Smooth muscle cell (in vitro differentiated cells): ENCODE results near the gene ROBO1. TPM values are rescaled to one million over a fixed set of nuclear protein-coding genes. Genes with fewer than 3 reads are reported as not detected.
"Not testable (repeated sequence)": the region's sequence is repeated elsewhere in the genome, so short reads cannot be mapped to it uniquely, and the experiment has no call there.

Experiments
- DNase-seq: peaks from one replicate; lab custom pipeline; 2025; ENCODE audit not compliant: unreplicated experiment; lab: John Stamatoyannopoulos, UW
- H2AFZ ChIP-seq: fragments of 200-600 bp; sonication (generic); 2 replicates; pipeline ENCODE4 v1.6.0; 2016; ENCODE audit warnings: antibody characterized with exemption, low read depth, mild to moderate bottlenecking
- H3F3A ChIP-seq: fragments of 200-600 bp; sonication (generic); 2 replicates; pipeline ENCODE4 v1.6.0; 2017; ENCODE audit warnings: antibody characterized with exemption, low read depth
- H3K27ac ChIP-seq: fragments of 200-600 bp; sonication (generic); 2 replicates; pipeline ENCODE4 v1.5.1; 2016; ENCODE audit warnings: low read depth, mild to moderate bottlenecking
- H3K27me3 ChIP-seq: fragments of 200-600 bp; sonication (generic); 2 replicates; pipeline ENCODE4 v1.6.1; 2016; ENCODE audit warnings: low read depth, mild to moderate bottlenecking
- H3K36me3 ChIP-seq: fragments of 200-600 bp; sonication (generic); 2 replicates; pipeline ENCODE4 v1.5.1; 2016; ENCODE audit warnings: low read depth
- H3K4me1 ChIP-seq: fragments of 200-600 bp; sonication (generic); 2 replicates; pipeline ENCODE4 v1.5.1; 2016; ENCODE audit warnings: low read depth
- H3K4me2 ChIP-seq: fragments of 200-600 bp; sonication (generic); 2 replicates; pipeline ENCODE4 v1.6.0; 2016; ENCODE audit warnings: mild to moderate bottlenecking
- H3K4me3 ChIP-seq: fragments of 200-600 bp; sonication (generic); 2 replicates; pipeline ENCODE4 v1.5.1; 2016; ENCODE audit warnings: mild to moderate bottlenecking
- H3K79me2 ChIP-seq: fragments of 200-600 bp; sonication (generic); 2 replicates; pipeline ENCODE4 v1.6.0; 2016; ENCODE audit warnings: low read depth, mild to moderate bottlenecking
- H3K9ac ChIP-seq: fragments of 200-600 bp; sonication (generic); 2 replicates; pipeline ENCODE4 v1.6.0; 2016; ENCODE audit warnings: low read depth
- H3K9me3 ChIP-seq: fragments of 200-600 bp; sonication (generic); replicated peaks from 2 replicates; pipeline ENCODE4 v1.5.1; 2016; ENCODE audit warnings: low read depth
- H4K20me1 ChIP-seq: fragments of 200-600 bp; sonication (generic); 2 replicates; pipeline ENCODE4 v1.6.0; 2016; ENCODE audit warnings: low read depth
- CTCF ChIP-seq: fragments of 200-600 bp; sonication (generic); IDR thresholded peaks from 2 replicates; pipeline ENCODE4 v1.5.1; 2017; ENCODE audit warnings: borderline replicate concordance, mild to moderate bottlenecking, antibody characterized with exemption; ENCODE audit not compliant: insufficient read depth, poor library complexity, severe bottlenecking
- WGBS: methylation state at CpG from one replicate; pipeline ENCODE4 v1.1.7; 2016; ENCODE audit warnings: low lambda C conversion rate; 5-methylcytosine and 5-hydroxymethylcytosine counted together
- polyA plus RNA-seq: library from polyadenylated mRNA; unstranded; fragments of >200 nt; fragmentation: Nextera tagmentation; extraction: Ambion mirVana; gene quantifications from 2 replicates; pipeline ENCODE4 v1.2.1, GENCODE V29; 2016
- total RNA-seq: library from RNA; depleted of rRNA; stranded (reverse); fragments of >200 nt; gene quantifications from 2 replicates; pipeline ENCODE4 v1.2.3, GENCODE V29; 2014

The ROBO1 gene
- total and polyA plus RNA-seq, 2 experiments from 2014 or later = 30.5 to 79.5 TPM

DNA sequence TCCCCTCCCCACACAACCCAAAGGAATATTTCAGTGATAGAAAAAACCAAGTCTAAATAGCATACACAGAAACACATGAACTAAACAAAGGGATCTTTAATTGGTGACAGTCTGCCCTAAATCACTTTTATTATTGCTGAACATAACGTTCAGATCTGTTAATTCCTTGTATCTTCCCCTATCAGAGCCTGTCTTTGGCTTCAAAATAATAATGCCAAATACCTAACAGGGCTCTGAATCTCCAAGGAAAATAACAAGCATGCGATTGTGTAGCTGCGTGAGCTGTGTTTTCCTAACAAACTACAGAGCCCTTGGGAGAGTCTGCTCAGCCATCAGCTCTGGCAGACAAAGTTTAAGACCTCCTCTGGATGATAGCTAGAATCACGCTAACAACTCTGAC lies 1010.1 kb downstream of the ROBO1 start:
- Histone ChIP-seq H3K27me3 (no peaks in the 10 kb centered on the region), H3K4me3 (no peak overlapping the region), H4K20me1 (peaks cover 31% of the 10 kb centered on the region), H3K79me2 (peaks cover 26% of the 10 kb centered on the region), H3K36me3 (no peaks in the 10 kb centered on the region), H3K9ac (no peak overlapping the region), H2AFZ (no peak overlapping the region), H3K9me3 (no peaks in the 10 kb centered on the region), H3K4me1 (no peaks in the 10 kb centered on the region), H3K4me2 (no peak overlapping the region), H3F3A (no peaks in the 10 kb centered on the region), H3K27ac (no peak overlapping the region)
- WGBS = 45% methylated on average over 4 of the region's 4 CpGs
- DNase-seq = no peak
- no peak for TF ChIP-seq CTCF

DNA sequence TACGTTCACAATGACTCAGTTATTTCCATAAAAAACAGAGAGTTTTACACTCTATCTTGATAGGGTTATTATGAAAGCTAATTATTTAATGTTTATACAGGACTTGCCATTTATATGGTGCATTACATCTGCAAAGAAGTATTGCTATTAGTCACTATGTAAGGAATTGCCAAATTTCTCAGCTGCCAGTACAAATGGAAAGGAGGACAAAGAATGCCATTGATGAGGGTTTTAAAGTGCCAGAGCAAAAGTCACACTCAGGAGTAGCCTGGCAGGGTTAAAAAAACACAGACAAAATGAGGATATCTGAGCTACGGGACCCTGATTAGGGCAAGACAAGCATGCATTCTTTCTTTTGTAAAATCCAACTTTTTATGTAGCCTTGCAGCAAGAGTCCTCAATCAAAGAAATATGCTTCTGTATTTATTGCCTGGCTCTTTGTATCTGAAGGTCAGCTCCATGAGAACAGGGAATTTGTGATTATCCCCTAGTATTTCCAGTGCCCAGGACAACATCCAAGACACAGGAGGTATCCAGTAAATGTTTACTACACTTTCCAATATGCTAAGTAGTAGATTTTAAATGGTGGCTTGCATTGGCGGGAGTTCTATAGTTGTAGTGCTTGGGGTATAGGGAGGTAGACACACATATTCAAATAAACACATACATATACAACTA lies 1013.6 kb downstream of the ROBO1 start:
- 78% methylated on average over 3 of the region's 3 CpGs for WGBS
- H3K79me2 ChIP-seq = peaks cover 17% of the 10 kb centered on the region
- H3K4me1 ChIP-seq = no peaks in the 10 kb centered on the region
- H3K4me2 ChIP-seq = no peak overlapping the region
- no peak overlapping the region for H3K4me3 ChIP-seq
- DNase-seq = no peak
- no peaks in the 10 kb centered on the region for H3K36me3 ChIP-seq
- H3K9me3 ChIP-seq = no peaks in the 10 kb centered on the region
- no peak for TF ChIP-seq CTCF
- no peak overlapping the region for H3K27ac ChIP-seq
- H3K27me3 ChIP-seq = no peaks in the 10 kb centered on the region
- no peaks in the 10 kb centered on the region for H3F3A ChIP-seq
- H3K9ac ChIP-seq = no peak overlapping the region
- H2AFZ ChIP-seq = no peak overlapping the region
- peaks cover 35% of the 10 kb centered on the region for H4K20me1 ChIP-seq

GRCh38 chr3:78751266-78751665 lies 1016.5 kb downstream of the ROBO1 start:
- DNase-seq = no peak
- WGBS = 88% methylated on average over 1 of the region's 1 CpG
- Histone ChIP-seq H3K9ac (no peak overlapping the region), H3K9me3 (no peaks in the 10 kb centered on the region), H3K27me3 (no peaks in the 10 kb centered on the region), H3K4me2 (no peak overlapping the region), H3K4me3 (no peak overlapping the region), H4K20me1 (peaks cover 21% of the 10 kb centered on the region), H3F3A (no peaks in the 10 kb centered on the region), H3K4me1 (no peaks in the 10 kb centered on the region), H3K27ac (no peak overlapping the region), H2AFZ (no peak overlapping the region), H3K79me2 (peaks cover 18% of the 10 kb centered on the region), H3K36me3 (no peaks in the 10 kb centered on the region)
- no peak for TF ChIP-seq CTCF

DNA sequence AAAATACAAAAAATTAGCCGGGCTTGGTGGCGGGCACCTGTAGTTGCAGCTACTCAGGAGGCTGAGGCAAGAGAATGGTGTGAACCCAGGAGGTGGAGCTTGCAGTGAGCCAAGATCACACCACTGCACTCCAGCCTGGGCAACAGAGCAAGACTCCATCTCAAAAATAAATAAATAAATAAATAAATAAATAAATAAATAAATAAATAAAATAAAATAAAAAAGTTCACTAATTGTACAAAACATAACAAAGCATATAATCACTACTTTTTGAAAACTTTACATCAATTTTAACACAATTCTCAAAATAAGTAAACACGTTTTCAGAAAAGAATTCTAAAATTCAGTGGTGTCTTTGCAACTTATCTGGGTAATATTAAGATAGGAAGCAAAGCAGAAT lies 1017.5 kb downstream of the ROBO1 start:
- H3K4me1 ChIP-seq, H3K9me3 ChIP-seq, H3F3A ChIP-seq, H3K4me2 ChIP-seq, H3K9ac ChIP-seq, H3K27ac ChIP-seq, DNase-seq, H3K27me3 ChIP-seq, H3K4me3 ChIP-seq, H3K79me2 ChIP-seq, H3K36me3 ChIP-seq, H2AFZ ChIP-seq: not testable (repeated sequence)
- 97% methylated on average over 3 of the region's 3 CpGs for WGBS
- peaks cover 19% of the 10 kb centered on the region for H4K20me1 ChIP-seq
